Testis (tissue), 2 donors: ENCODE results near the gene SHC4.

ENCODE experiments used
- CTCF ChIP-seq, 3 experiments: fragments of 450-650 bp in 2 of 3; fragments of 200-600 bp in 1 of 3; sonication (generic) in 1 of 3; IDR thresholded peaks; one replicate each; pipeline ENCODE4 v1.5.1; 2016 to 2019; ENCODE audit warnings: antibody characterized with exemption in 3 of 3, mild to moderate bottlenecking in 2 of 3, moderate library complexity in 1 of 3
- POLR2A ChIP-seq: fragments of 450-650 bp; IDR thresholded peaks from one replicate; pipeline ENCODE4 v1.6.1; 2017; ENCODE audit warnings: antibody characterized with exemption, mild to moderate bottlenecking, moderate library complexity

- TF ChIP-seq CTCF (IDR thresholded peaks at IDR 0.05) (no peak), POLR2A (no peak)
These were observed 66.6 kb downstream of the SHC4 start for GRCh38 chr15:48896869-48897814.
